HFFc6 (cell line): Measurements from ENCODE around the gene LRP5. TPM values are rescaled to one million over a fixed set of nuclear protein-coding genes. Genes with fewer than 3 reads are reported as not detected.
A peak's percentile ranks its signal among the peaks of the same experiment; 100 is the strongest.
"Not testable (repeated sequence)": the region's sequence is repeated elsewhere in the genome, so short reads cannot be mapped to it uniquely, and the experiment has no call there.

ENCODE experiments used
- DNase-seq: peaks from one replicate; pipeline ENCODE4 v3.0.0-alpha.2; 2018
- H3K27ac Mint-ChIP-seq: 2 replicates; pipeline ENCODE4 v1.8.0; 2020; ENCODE audit warnings: mild to moderate bottlenecking, mixed read lengths
- H3K27me3 Mint-ChIP-seq: 2 replicates; pipeline ENCODE4 v1.8.0; 2021; ENCODE audit warnings: mild to moderate bottlenecking, moderate library complexity, mixed read lengths; ENCODE audit not compliant: insufficient read depth
- H3K36me3 Mint-ChIP-seq: 2 replicates; pipeline ENCODE4 v1.8.0; 2021; ENCODE audit warnings: low read depth, mixed read lengths
- H3K4me1 Mint-ChIP-seq: 2 replicates; pipeline ENCODE4 v1.8.0; 2020; ENCODE audit warnings: low read depth, mixed read lengths
- H3K4me3 Mint-ChIP-seq: 2 replicates; pipeline ENCODE4 v1.8.0; 2020; ENCODE audit warnings: mild to moderate bottlenecking, moderate library complexity, mixed read lengths
- H3K9me3 Mint-ChIP-seq: 2 replicates; pipeline ENCODE4 v1.8.0; 2020; ENCODE audit warnings: mild to moderate bottlenecking, mixed read lengths
- CTCF ChIP-seq: fragments of 200-600 bp; sonication (generic); IDR thresholded peaks from 2 replicates; pipeline ENCODE4 v1.5.0; 2021; ENCODE audit warnings: antibody characterized with exemption, mild to moderate bottlenecking
- total RNA-seq, 6 experiments: library from RNA; stranded (reverse); fragmentation: NEBNext Ultra II Directional; extraction: Animal tissue kit (Norgen Biotek cat#: 25700); gene quantifications; 2 replicates in 1 of 6; 3 replicates in 5 of 6; pipeline ENCODE4 v1.2.3, GENCODE V29; 2021

The LRP5 gene
- total RNA-seq, 6 experiments from 2014 or later = 2.5 to 14.9 (median 3.8) TPM

- Mint-ChIP-seq H3K9me3 (no peaks in the 10 kb centered on the region), H3K27me3 (peaks cover 3% of the 10 kb centered on the region; the same call in 1 of the 2 replicates), H3K4me1 (no peaks in the 10 kb centered on the region; the same call in 1 of the 2 replicates), H3K36me3 (no peaks in the 10 kb centered on the region), H3K4me3 (no peak overlapping the region), H3K27ac (no peak overlapping the region)
- TF ChIP-seq CTCF = no peak
- no peak for DNase-seq
Observed at GRCh38 chr11:68297494-68297811, 14.9 kb upstream of the LRP5 start.

GRCh38 chr11:68297812-68298658 is 14.4 kb upstream of the LRP5 start:
- Mint-ChIP-seq H3K27ac (no peak overlapping the region), H3K4me1 (peaks cover 5% of the 10 kb centered on the region), H3K9me3 (no peaks in the 10 kb centered on the region), H3K27me3 (peaks cover 3% of the 10 kb centered on the region; the same call in 1 of the 2 replicates), H3K36me3 (no peaks in the 10 kb centered on the region), H3K4me3 (no peak overlapping the region)
- peak; percentile 97 for TF ChIP-seq CTCF
- DNase-seq = peak; percentile 54

- Mint-ChIP-seq H3K36me3 (peaks cover under 1% of the 10 kb centered on the region; the same call in 1 of the 2 replicates), H3K27me3 (peaks cover 3% of the 10 kb centered on the region; the same call in 1 of the 2 replicates), H3K4me3 (no peak overlapping the region), H3K9me3 (0 out of 2 replicates have a peak, but pooled peaks cover under 1% of the 10 kb centered on the region), H3K4me1 (peaks cover 9% of the 10 kb centered on the region), H3K27ac (no peak overlapping the region)
- no peak for DNase-seq
- TF ChIP-seq CTCF = no peak
Observed at GRCh38 chr11:68298659-68299516, 13.5 kb upstream of the LRP5 start.

- not testable (repeated sequence) for H3K27me3 Mint-ChIP-seq, DNase-seq, H3K4me1 Mint-ChIP-seq, H3K27ac Mint-ChIP-seq, H3K36me3 Mint-ChIP-seq, H3K9me3 Mint-ChIP-seq, H3K4me3 Mint-ChIP-seq
Observed at GRCh38 chr11:68299517-68299879, 12.9 kb upstream of the LRP5 start.

- no peak overlapping the region for H3K4me3 Mint-ChIP-seq
- H3K36me3 Mint-ChIP-seq = peaks cover 4% of the 10 kb centered on the region; the same call in 1 of the 2 replicates
- peaks cover 9% of the 10 kb centered on the region for H3K4me1 Mint-ChIP-seq
- peaks cover 4% of the 10 kb centered on the region; the same call in 1 of the 2 replicates for H3K9me3 Mint-ChIP-seq
- no peak overlapping the region for H3K27ac Mint-ChIP-seq
- TF ChIP-seq CTCF = peak; percentile 31; the same call in 1 of the 2 replicates
- H3K27me3 Mint-ChIP-seq = peaks cover 3% of the 10 kb centered on the region; the same call in 1 of the 2 replicates
- no peak for DNase-seq
Observed at GRCh38 chr11:68300076-68300830, 12.1 kb upstream of the LRP5 start.
